NCI-H446 (cell line): ENCODE measurements around the gene IFT88.
"Not testable (repeated sequence)": the region's sequence is repeated elsewhere in the genome, so short reads cannot be mapped to it uniquely, and the experiment has no call there.

Experiments used
- DNase-seq, 2 experiments: peaks; one replicate each; lab custom pipeline; 2025; lab: John Stamatoyannopoulos, UW

The IFT88 gene

GRCh38 chr13:20624213-20624612 lies 57.3 kb downstream of the IFT88 start:
- DNase-seq = no peak

- DNase-seq = no peak
Observed at GRCh38 chr13:20633802-20634201, 66.8 kb downstream of the IFT88 start.

- DNase-seq = no peak
Observed at GRCh38 chr13:20636079-20636478, 69.1 kb downstream of the IFT88 start.

- DNase-seq = no peak
Observed at GRCh38 chr13:20637811-20638210, 70.9 kb downstream of the IFT88 start.

- no peak for DNase-seq
Observed at GRCh38 chr13:20647758-20648157, 80.8 kb downstream of the IFT88 start.

GRCh38 chr13:20652946-20653345 lies 86.0 kb downstream of the IFT88 start:
- no peak for DNase-seq

GRCh38 chr13:20654156-20654555 lies 87.2 kb downstream of the IFT88 start:
- DNase-seq = no peak

- no peak for DNase-seq
Observed at GRCh38 chr13:20658451-20659040, 91.6 kb downstream of the IFT88 start.

- DNase-seq = no peak
Observed at GRCh38 chr13:20664351-20664750, 97.4 kb downstream of the IFT88 start.

- DNase-seq = no peak
Observed at GRCh38 chr13:20666948-20667347, 100.0 kb downstream of the IFT88 start.

GRCh38 chr13:20667857-20668437 lies 101.0 kb downstream of the IFT88 start:
- no peak for DNase-seq

GRCh38 chr13:20669162-20669561 lies 102.2 kb downstream of the IFT88 start:
- no peak for DNase-seq

GRCh38 chr13:20671789-20672188 lies 104.8 kb downstream of the IFT88 start:
- no peak for DNase-seq

GRCh38 chr13:20672772-20673171 lies 105.8 kb downstream of the IFT88 start:
- DNase-seq = no peak

- no peak for DNase-seq
Observed at GRCh38 chr13:20673715-20674114, 106.8 kb downstream of the IFT88 start.

GRCh38 chr13:20676213-20676612 lies 109.3 kb downstream of the IFT88 start:
- no peak for DNase-seq

- DNase-seq = not testable (repeated sequence)
Observed at GRCh38 chr13:20678606-20679005, 111.6 kb downstream of the IFT88 start.

GRCh38 chr13:20679879-20680278 lies 112.9 kb downstream of the IFT88 start:
- DNase-seq = no peak

GRCh38 chr13:20680416-20681080 lies 113.6 kb downstream of the IFT88 start:
- DNase-seq = no peak

GRCh38 chr13:20681481-20681880 lies 114.5 kb downstream of the IFT88 start:
- not testable (repeated sequence) for DNase-seq

- no peak for DNase-seq
Observed at GRCh38 chr13:20682061-20682460, 115.1 kb downstream of the IFT88 start.

GRCh38 chr13:20684041-20684440 lies 117.1 kb downstream of the IFT88 start:
- no peak for DNase-seq

GRCh38 chr13:20684546-20684945 lies 117.6 kb downstream of the IFT88 start:
- DNase-seq = no peak

- no peak for DNase-seq
Observed at GRCh38 chr13:20685092-20685491, 118.1 kb downstream of the IFT88 start.
